Lung (tissue), 12 donors: ENCODE results near the gene GLI2. TPM values are rescaled to one million over a fixed set of nuclear protein-coding genes. Genes with fewer than 3 reads are reported as not detected.

Experiments
- ATAC-seq: fragments of 200-7000 bp; cut with Tn5 transposase; one replicate; pipeline ENCODE4 v1.9.1; 2020; ENCODE audit warnings: moderate number of reproducible peaks; ENCODE audit not compliant: insufficient read depth, low FRiP score
- DNase-seq, 3 donors: peaks; one replicate each; pipeline ENCODE4 v3.0.0-alpha.2; 2013 to 2017
- H3K27ac ChIP-seq, 2 donors: one replicate each; pipeline ENCODE4 v1.5.1; 2013; ENCODE audit warnings: mild to moderate bottlenecking in 2 of 2, moderate library complexity in 2 of 2, control low read depth in 1 of 2, inconsistent platforms in 1 of 2, low read depth in 1 of 2, low read length in 1 of 2
- H3K27me3 ChIP-seq, 3 donors: one replicate each; pipeline ENCODE4 v1.5.1; 2013; ENCODE audit warnings: low read length in 2 of 3; ENCODE audit not compliant: control insufficient read depth in 3 of 3, insufficient read depth in 3 of 3
- H3K36me3 ChIP-seq, 4 donors: one replicate each; pipeline ENCODE4 v1.5.1; 2013; ENCODE audit warnings: low read length in 4 of 4, mild to moderate bottlenecking in 1 of 4, moderate library complexity in 1 of 4; ENCODE audit not compliant: control insufficient read depth in 4 of 4, insufficient read depth in 4 of 4
- H3K4me1 ChIP-seq, 5 donors: one replicate each; pipeline ENCODE4 v1.5.1; 2013; ENCODE audit warnings: low read length in 5 of 5, mild to moderate bottlenecking in 2 of 5, moderate library complexity in 1 of 5; ENCODE audit not compliant: control insufficient read depth in 5 of 5, insufficient read depth in 5 of 5
- H3K4me3 ChIP-seq: one replicate; pipeline ENCODE4 v1.5.1; 2013; ENCODE audit warnings: mild to moderate bottlenecking, control low read depth, moderate library complexity
- H3K9ac ChIP-seq, 2 donors: one replicate each; pipeline ENCODE4 v1.5.1; 2013; ENCODE audit warnings: low read length in 2 of 2, control low read depth in 1 of 2; ENCODE audit not compliant: insufficient read depth in 1 of 2
- H3K9me3 ChIP-seq, 4 donors: one replicate each; pipeline ENCODE4 v1.5.1; 2013; ENCODE audit warnings: low read length in 3 of 4, mild to moderate bottlenecking in 1 of 4, moderate library complexity in 1 of 4; ENCODE audit not compliant: control insufficient read depth in 4 of 4, insufficient read depth in 3 of 4
- CTCF ChIP-seq: IDR thresholded peaks from 2 replicates; pipeline ENCODE4 v1.5.1; 2012; ENCODE audit warnings: mild to moderate bottlenecking; ENCODE audit errors: control extremely low read depth, extremely low read depth
- WGBS, 2 donors: extraction: QIAGEN DNeasy Blood & Tissue Kit; methylation state at CpG; one replicate each; pipeline ENCODE4 v1.1.7; 2013; 5-methylcytosine and 5-hydroxymethylcytosine counted together
- polyA plus RNA-seq, 2 donors: library from polyadenylated mRNA; stranded (reverse); fragments of 200-250 nt; gene quantifications; one replicate each; pipeline ENCODE4 v1.2.1, GENCODE V29; 2013
- total RNA-seq, 2 donors: library from RNA; depleted of rRNA in 1 of 2; stranded (reverse); fragments of >200 nt in 1 of 2; gene quantifications; one replicate each; pipeline ENCODE4 v1.2.1, GENCODE V29; 2014 to 2021
- donor health status: control.
- donor health status: control.
- donor health status: Bipolar disorder and iron deficiency.
- donor health status: healthy.
- donor health status: DM: yes; HTN: yes; CAD: no.

Gene GLI2
- total and polyA plus RNA-seq, 4 donors, result 1.1 to 9.2 (median 3.5) TPM

- no peaks in the 10 kb centered on the region for H3K27me3 ChIP-seq
- H3K36me3 ChIP-seq, result peaks cover 0 to 4% (median 0%) of the 10 kb centered on the region in 4 donors
- H3K4me1 ChIP-seq, result peaks cover 0 to 88% (median 45%) of the 10 kb centered on the region in 5 donors
- peak in 1 of 3 donors; percentile 21 for DNase-seq
- H3K4me3 ChIP-seq, result no peak overlapping the region
- H3K27ac ChIP-seq, result no peak overlapping the region
- WGBS, 2 donors, result 88 to 90% methylated on average over 17 of the region's 17 CpGs
- no peak overlapping the region for H3K9ac ChIP-seq
- no peaks in the 10 kb centered on the region for H3K9me3 ChIP-seq
- TF ChIP-seq CTCF, result no peak
- ATAC-seq, result no peak
Observed at GRCh38 chr2:120768112-120769048, 32.7 kb downstream of the GLI2 start.

DNA sequence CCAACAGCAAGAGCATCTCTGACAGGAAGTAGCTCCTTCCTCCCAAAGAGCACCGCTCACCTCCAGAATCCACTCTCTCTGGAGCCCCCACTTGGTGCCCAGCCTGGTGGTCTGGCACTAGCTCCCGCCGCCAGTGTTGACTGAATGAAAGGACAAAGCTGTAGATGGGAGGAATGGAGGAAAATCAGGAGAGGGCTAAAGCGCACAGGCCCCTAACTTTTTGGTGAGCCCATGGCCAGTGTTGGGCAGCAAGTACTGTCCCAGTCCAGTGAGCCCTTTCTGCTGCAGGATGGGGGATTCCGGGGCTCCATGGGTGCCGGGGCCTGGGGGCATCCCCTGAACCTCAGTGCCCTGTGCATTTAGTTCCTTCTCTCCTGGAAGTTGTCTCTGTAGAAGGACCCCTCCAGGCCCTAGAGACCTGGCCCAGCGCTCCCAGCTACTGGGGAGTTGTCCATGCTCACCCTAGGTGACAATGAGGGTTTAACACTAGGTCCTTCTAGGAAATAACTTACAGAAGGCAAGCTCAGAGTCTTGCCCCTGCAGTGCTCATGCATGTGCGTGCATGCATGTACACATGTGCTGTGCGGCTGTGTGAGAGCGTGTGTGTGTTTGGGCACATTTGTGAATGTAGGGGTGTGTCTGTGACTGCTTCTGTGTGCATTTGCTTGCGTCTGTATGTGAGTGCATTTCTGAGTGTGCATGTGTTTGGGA is 33.6 kb downstream of the GLI2 start:
- no peak overlapping the region for H3K27ac ChIP-seq
- no peaks in the 10 kb centered on the region for H3K9me3 ChIP-seq
- 96% methylated on average over 11 of the region's 11 CpGs for WGBS, 2 donors
- no peak for ATAC-seq
- H3K27me3 ChIP-seq, result no peaks in the 10 kb centered on the region
- DNase-seq, result peak in 1 of 3 donors; percentile 7
- H3K9ac ChIP-seq, result no peak overlapping the region
- H3K4me3 ChIP-seq, result no peak overlapping the region
- H3K4me1 ChIP-seq, result peaks cover 0 to 82% (median 41%) of the 10 kb centered on the region in 5 donors
- H3K36me3 ChIP-seq, result peaks cover 0 to 4% (median 0%) of the 10 kb centered on the region in 4 donors
- TF ChIP-seq CTCF, result no peak

- no peak overlapping the region for H3K4me3 ChIP-seq
- no peaks in the 10 kb centered on the region for H3K27me3 ChIP-seq
- TF ChIP-seq CTCF, result no peak
- WGBS, 2 donors, result 88 to 100% methylated on average over 2 of the region's 2 CpGs
- DNase-seq, result no peak
- no peak for ATAC-seq
- peaks cover 0 to 77% (median 35%) of the 10 kb centered on the region in 5 donors for H3K4me1 ChIP-seq
- H3K27ac ChIP-seq, result no peak overlapping the region
- H3K9me3 ChIP-seq, result no peaks in the 10 kb centered on the region
- peaks cover 0 to 4% (median 0%) of the 10 kb centered on the region in 4 donors for H3K36me3 ChIP-seq
- no peak overlapping the region for H3K9ac ChIP-seq
Observed at GRCh38 chr2:120769787-120770120, 34.1 kb downstream of the GLI2 start.
